CD4-positive, alpha-beta T cell treated with Interferon alpha-2 for 1 hour (primary cell): Measurements from ENCODE around the gene OSBP.
A peak's percentile ranks its signal among the peaks of the same experiment; 100 is the strongest.
"Not testable (repeated sequence)": the region's sequence is repeated elsewhere in the genome, so short reads cannot be mapped to it uniquely, and the experiment has no call there.

ENCODE experiments used
- DNase-seq, 2 donors: peaks; one replicate each; pipeline ENCODE4 v3.0.0-alpha.2; 2020 to 2022

OSBP gene

GRCh38 chr11:59552844-59553243 is 62.7 kb downstream of the OSBP start:
- no peak for DNase-seq

- peak in 1 of 2 donors; percentile 38 for DNase-seq
These were observed 63.7 kb downstream of the OSBP start for GRCh38 chr11:59551659-59552521.

GRCh38 chr11:59550842-59551658 is 64.5 kb downstream of the OSBP start:
- peak; percentile 81 to 88 for DNase-seq

- DNase-seq, result peak; percentile 88 to 91
These were observed 65.2 kb downstream of the OSBP start for GRCh38 chr11:59550368-59550841.

- DNase-seq, result no peak
These were observed 67.3 kb downstream of the OSBP start for GRCh38 chr11:59548309-59548656.

- DNase-seq, result peak in 1 of 2 donors; percentile 4
These were observed 67.8 kb downstream of the OSBP start for GRCh38 chr11:59547605-59548308.

GRCh38 chr11:59545179-59546020 is 70.2 kb downstream of the OSBP start:
- no peak for DNase-seq

- DNase-seq, result no peak
These were observed 70.8 kb downstream of the OSBP start for GRCh38 chr11:59544869-59545178.

- not testable (repeated sequence) for DNase-seq
These were observed 71.9 kb downstream of the OSBP start for GRCh38 chr11:59543713-59544112.

GRCh38 chr11:59542142-59542810 is 73.3 kb downstream of the OSBP start:
- DNase-seq, result no peak

GRCh38 chr11:59534676-59535075 is 80.9 kb downstream of the OSBP start:
- no peak for DNase-seq

GRCh38 chr11:59532620-59533019 is 83.0 kb downstream of the OSBP start:
- no peak for DNase-seq

GRCh38 chr11:59528711-59529110 is 86.9 kb downstream of the OSBP start:
- DNase-seq, result no peak
